GM12873 (cell line): Measurements from ENCODE around the gene SYNGR3.

Experiments used
- CTCF ChIP-seq: IDR thresholded peaks from 2 replicates; pipeline ENCODE4 v1.5.1; 2012; ENCODE audit warnings: low read depth, mild to moderate bottlenecking, moderate library complexity, low read length, control low read depth; ENCODE audit not compliant: insufficient read depth; ENCODE audit errors: missing control alignments

SYNGR3 gene

GRCh38 chr16:1953734-1954133 is 36.0 kb upstream of the SYNGR3 start:
- TF ChIP-seq CTCF, result no peak

- TF ChIP-seq CTCF, result no peak
Observed at GRCh38 chr16:1958715-1959268, 31.0 kb upstream of the SYNGR3 start.

- TF ChIP-seq CTCF, result peak; percentile 74
Observed at GRCh38 chr16:1959269-1960039, 30.3 kb upstream of the SYNGR3 start, which contains the start of gene NDUFB10. NDUFB10 (plus strand) TSS chr16:1959538; CDS start chr16:1959625, 87 bp downstream.

- no peak for TF ChIP-seq CTCF
Observed at GRCh38 chr16:1960665-1961630, 28.8 kb upstream of the SYNGR3 start.

- TF ChIP-seq CTCF, result no peak
Observed at GRCh38 chr16:1961651-1962067, 28.1 kb upstream of the SYNGR3 start.

GRCh38 chr16:1963806-1964505 is 25.8 kb upstream of the SYNGR3 start:
- TF ChIP-seq CTCF, result peak; percentile 12
